HG03039 (cell line): ENCODE measurements around the gene HOXB6.

Experiments used
- ATAC-seq: cut with Tn5 transposase; IDR thresholded peaks from one replicate; pipeline ENCODE4 v1.9.1; 2021; ENCODE audit warnings: mild to moderate bottlenecking, moderate library complexity; ENCODE audit not compliant: unreplicated experiment

The HOXB6 gene

GRCh38 chr17:48556229-48556575 lies 48.6 kb downstream of the HOXB6 start:
- ATAC-seq = no peak

GRCh38 chr17:48555258-48556228 lies 49.2 kb downstream of the HOXB6 start:
- ATAC-seq = no peak

- ATAC-seq = no peak
These were observed 50.2 kb downstream of the HOXB6 start for GRCh38 chr17:48554412-48555257.

GRCh38 chr17:48553826-48554225 lies 51.0 kb downstream of the HOXB6 start:
- no peak for ATAC-seq

- ATAC-seq = no peak
These were observed 51.6 kb downstream of the HOXB6 start for GRCh38 chr17:48553190-48553547.

GRCh38 chr17:48552466-48553189 lies 52.2 kb downstream of the HOXB6 start:
- ATAC-seq = no peak

GRCh38 chr17:48551596-48552465 lies 53.0 kb downstream of the HOXB6 start:
- no peak for ATAC-seq

GRCh38 chr17:48551214-48551555 lies 53.6 kb downstream of the HOXB6 start:
- ATAC-seq = no peak

- no peak for ATAC-seq
These were observed 54.1 kb downstream of the HOXB6 start for GRCh38 chr17:48550502-48551213.

- no peak for ATAC-seq
These were observed 54.8 kb downstream of the HOXB6 start for GRCh38 chr17:48549914-48550501.

GRCh38 chr17:48549281-48549630 lies 55.5 kb downstream of the HOXB6 start:
- no peak for ATAC-seq

GRCh38 chr17:48548523-48549280 lies 56.1 kb downstream of the HOXB6 start:
- no peak for ATAC-seq

GRCh38 chr17:48547808-48548522 lies 56.8 kb downstream of the HOXB6 start:
- ATAC-seq = no peak

GRCh38 chr17:48546924-48547807 lies 57.6 kb downstream of the HOXB6 start:
- ATAC-seq = no peak

GRCh38 chr17:48546137-48546923 lies 58.5 kb downstream of the HOXB6 start:
- no peak for ATAC-seq
